Measurements from ENCODE around the gene TMEM9.

- TF ChIP-seq CTCF (IDR thresholded peaks at IDR 0.05 in 4 of 5, conservative IDR thresholded peaks at IDR 0.05 in 1 of 5) = no peak
- peak; percentile 87 to 92 for TF ChIP-seq POLR2A (IDR thresholded peaks at IDR 0.05)
Observed at GRCh38 chr1:201170533-201171062, 16.3 kb upstream of the TMEM9 start.
